ENCODE results near the gene SLC22A24.
"Not testable (repeated sequence)": the region's sequence is repeated elsewhere in the genome, so short reads cannot be mapped to it uniquely, and the experiment has no call there.

Gene SLC22A24

GRCh38 chr11:63046203-63046602 is 97.8 kb downstream of the SLC22A24 start:
- H3K9ac ChIP-seq (ENCODE audit: low read depth, low read length); H3K4me2 ChIP-seq (ENCODE audit: low read length); H3K4me3 ChIP-seq (ENCODE audit: low read length); H3K9me3 ChIP-seq (replicated peaks; ENCODE audit: low read length); H3K27me3 ChIP-seq (ENCODE audit: control insufficient read depth, insufficient read depth, low read length); H3K4me1 ChIP-seq (ENCODE audit: control insufficient read depth, insufficient read depth, low read length); H3K36me3 ChIP-seq (ENCODE audit: insufficient read depth, low read length): not testable (repeated sequence)

- H3K4me1 ChIP-seq (ENCODE audit: control insufficient read depth, insufficient read depth, low read length): no peaks in the 10 kb centered on the region
- H3K4me2 ChIP-seq (ENCODE audit: low read length): no peak overlapping the region
- H3K9ac ChIP-seq (ENCODE audit: low read depth, low read length): no peak overlapping the region
- H3K9me3 ChIP-seq (replicated peaks; ENCODE audit: low read length): no peaks in the 10 kb centered on the region
- H3K4me3 ChIP-seq (ENCODE audit: low read length): no peak overlapping the region
- H3K36me3 ChIP-seq (ENCODE audit: insufficient read depth, low read length): no peaks in the 10 kb centered on the region
- no peaks in the 10 kb centered on the region for H3K27me3 ChIP-seq (ENCODE audit: control insufficient read depth, insufficient read depth, low read length)
These were observed 101.4 kb downstream of the SLC22A24 start for GRCh38 chr11:63042596-63042995.

GRCh38 chr11:63032457-63032856 is 111.6 kb downstream of the SLC22A24 start:
- no peaks in the 10 kb centered on the region for H3K36me3 ChIP-seq (ENCODE audit: insufficient read depth, low read length)
- H3K9me3 ChIP-seq (replicated peaks; ENCODE audit: low read length): no peaks in the 10 kb centered on the region
- no peak overlapping the region for H3K4me2 ChIP-seq (ENCODE audit: low read length)
- H3K4me3 ChIP-seq (ENCODE audit: low read length): no peak overlapping the region
- no peaks in the 10 kb centered on the region for H3K4me1 ChIP-seq (ENCODE audit: control insufficient read depth, insufficient read depth, low read length)
- H3K27me3 ChIP-seq (ENCODE audit: control insufficient read depth, insufficient read depth, low read length): peaks cover 17% of the 10 kb centered on the region
- H3K9ac ChIP-seq (ENCODE audit: low read depth, low read length): no peak overlapping the region
